Measurements from ENCODE around the gene CAST.

- no peak for TF ChIP-seq POLR2A (IDR thresholded peaks at IDR 0.05)
- no peak for TF ChIP-seq CTCF (IDR thresholded peaks at IDR 0.05)
Measured at GRCh38 chr5:96627792-96628398, 34.3 kb upstream of the CAST start.

Measured in suprapubic skin (tissue), 3 donors.